HG02885 (cell line): ENCODE data around the gene CDS1.

Source experiments
- ATAC-seq: cut with Tn5 transposase; IDR thresholded peaks from one replicate; pipeline ENCODE4 v1.9.1; 2021; ENCODE audit warnings: mild to moderate bottlenecking; ENCODE audit not compliant: unreplicated experiment, poor library complexity

The CDS1 gene

DNA sequence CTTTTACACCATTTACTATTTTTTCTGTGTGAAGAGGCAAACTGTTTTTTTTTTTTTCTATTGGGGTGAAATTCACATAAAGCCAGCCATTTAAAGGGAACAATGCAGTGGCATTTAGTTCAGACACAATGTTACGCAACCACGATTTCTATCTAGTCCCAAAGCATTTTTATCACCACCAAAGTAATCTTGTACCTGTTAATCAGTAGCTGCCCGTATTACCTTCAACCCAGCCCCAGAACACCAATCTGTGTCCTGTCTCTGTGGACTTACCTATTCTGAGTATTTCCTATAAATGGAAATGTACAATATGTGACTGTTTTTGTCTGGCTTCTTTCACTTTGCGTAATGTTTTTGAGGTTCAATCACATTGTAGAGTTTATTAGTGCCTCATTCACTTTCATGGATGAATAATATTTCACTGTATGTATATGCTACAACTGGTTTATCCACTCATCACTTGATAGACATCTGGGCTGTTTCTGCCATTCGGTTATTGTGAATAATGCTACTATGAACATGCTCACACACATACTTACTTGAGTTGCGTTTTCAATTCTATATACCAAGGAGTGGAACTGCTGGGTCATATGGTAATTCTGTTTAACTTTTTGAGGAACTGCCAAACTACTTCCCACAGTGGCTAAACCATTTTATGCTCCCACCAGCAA is 116.2 kb downstream of the CDS1 start:
- no peak for ATAC-seq
